Measurements from ENCODE around the gene CARD19. TPM values are rescaled to one million over a fixed set of nuclear protein-coding genes. Genes with fewer than 3 reads are reported as not detected.
A peak's percentile ranks its signal among the peaks of the same experiment; 100 is the strongest.

CARD19 gene
- total RNA-seq, 3 donors from 2014 or later: 59.0 to 79.3 (median 62.1) TPM

- Histone ChIP-seq H3K27me3 (no peaks in the 10 kb centered on the region), H3K4me1 (peaks cover 0 to 4% of the 10 kb centered on the region in 2 donors), H3K27ac (no peak overlapping the region), H3K9me3 (no peaks in the 10 kb centered on the region), H3K4me3 (no peak overlapping the region), H3K36me3 (no peaks in the 10 kb centered on the region)
- TF ChIP-seq CTCF (IDR thresholded peaks at IDR 0.05) (no peak), POLR2AphosphoS5 (IDR thresholded peaks at IDR 0.05) (no peak), POLR2A (IDR thresholded peaks at IDR 0.05) (no peak)
- intact Hi-C loops (cut with DNase I; ENCODE audit: low total_unique reads): no loop called here
- DNase-seq (ENCODE audit: low spot score in 2 of 2): no peak
These were observed 19.8 kb upstream of the CARD19 start for GRCh38 chr9:93076101-93076791.

- no peak overlapping the region for H3K27ac ChIP-seq
- intact Hi-C loops (cut with DNase I; ENCODE audit: low total_unique reads): no loop called here
- H3K4me3 ChIP-seq: no peak overlapping the region
- no peaks in the 10 kb centered on the region for H3K27me3 ChIP-seq
- peaks cover 0 to 4% of the 10 kb centered on the region in 2 donors for H3K4me1 ChIP-seq
- H3K36me3 ChIP-seq: no peaks in the 10 kb centered on the region
- TF ChIP-seq CTCF (IDR thresholded peaks at IDR 0.05) (no peak), POLR2A (IDR thresholded peaks at IDR 0.05) (no peak), POLR2AphosphoS5 (IDR thresholded peaks at IDR 0.05) (no peak)
- no peak for DNase-seq (ENCODE audit: low spot score in 2 of 2)
- no peaks in the 10 kb centered on the region for H3K9me3 ChIP-seq
These were observed 19.3 kb upstream of the CARD19 start for GRCh38 chr9:93076792-93077128.

GRCh38 chr9:93077367-93077766 is 18.6 kb upstream of the CARD19 start:
- H3K4me3 ChIP-seq: no peak overlapping the region
- peaks cover 0 to 4% of the 10 kb centered on the region in 2 donors for H3K4me1 ChIP-seq
- no peaks in the 10 kb centered on the region for H3K9me3 ChIP-seq
- H3K27me3 ChIP-seq: no peaks in the 10 kb centered on the region
- no peaks in the 10 kb centered on the region for H3K36me3 ChIP-seq
- H3K27ac ChIP-seq: no peak overlapping the region
- TF ChIP-seq POLR2A (IDR thresholded peaks at IDR 0.05) (no peak), CTCF (IDR thresholded peaks at IDR 0.05) (no peak), POLR2AphosphoS5 (IDR thresholded peaks at IDR 0.05) (no peak)
- DNase-seq (ENCODE audit: low spot score in 2 of 2): no peak
- intact Hi-C loops (cut with DNase I; ENCODE audit: low total_unique reads): no loop called here

- Histone ChIP-seq H3K36me3 (no peaks in the 10 kb centered on the region), H3K27ac (no peak overlapping the region), H3K4me1 (peaks cover 0 to under 1% of the 10 kb centered on the region in 2 donors), H3K27me3 (no peaks in the 10 kb centered on the region), H3K9me3 (no peaks in the 10 kb centered on the region), H3K4me3 (no peak overlapping the region)
- DNase-seq (ENCODE audit: low spot score in 2 of 2): no peak
- TF ChIP-seq POLR2A (IDR thresholded peaks at IDR 0.05): no peak
- no peak for TF ChIP-seq CTCF (IDR thresholded peaks at IDR 0.05)
- no peak for TF ChIP-seq POLR2AphosphoS5 (IDR thresholded peaks at IDR 0.05)
- intact Hi-C loops (cut with DNase I; ENCODE audit: low total_unique reads): no loop called here
These were observed 18.2 kb upstream of the CARD19 start for GRCh38 chr9:93077811-93078210.

GRCh38 chr9:93079371-93079770 is 16.6 kb upstream of the CARD19 start:
- DNase-seq (ENCODE audit: low spot score in 2 of 2): peak in 1 of 2 donors; percentile 37

More at GRCh38 chr9:93079371-93079770, 16.6 kb upstream of the CARD19 start:
- TF ChIP-seq POLR2AphosphoS5 (IDR thresholded peaks at IDR 0.05) (no peak), CTCF (IDR thresholded peaks at IDR 0.05) (no peak), POLR2A (IDR thresholded peaks at IDR 0.05) (no peak)
- no peaks in the 10 kb centered on the region for H3K36me3 ChIP-seq
- no peaks in the 10 kb centered on the region for H3K9me3 ChIP-seq
- no peak overlapping the region for H3K4me3 ChIP-seq
- no peaks in the 10 kb centered on the region for H3K27me3 ChIP-seq
- intact Hi-C loops (cut with DNase I; ENCODE audit: low total_unique reads): no loop called here
- no peak overlapping the region for H3K27ac ChIP-seq
- H3K4me1 ChIP-seq: no peaks in the 10 kb centered on the region

All from breast epithelium (tissue), 4 donors.